Mesenchymal stem cell (in vitro differentiated cells and primary cell): Measurements from ENCODE around the gene PRKACA.
A peak's percentile ranks its signal among the peaks of the same experiment; 100 is the strongest.

Source experiments
- DNase-seq: peaks from one replicate; pipeline ENCODE4 v3.0.0-alpha.2; 2013
- H2AFZ ChIP-seq: one replicate; pipeline ENCODE4 v1.6.1; 2013; ENCODE audit warnings: low read depth, mild to moderate bottlenecking, control low read depth, inconsistent platforms, low read length, moderate library complexity
- H2AK5ac ChIP-seq: 2 replicates; pipeline ENCODE4 v1.6.1; 2013; ENCODE audit warnings: low read length, moderate library complexity, mild to moderate bottlenecking, inconsistent platforms; ENCODE audit not compliant: severe bottlenecking
- H2BK120ac ChIP-seq: one replicate; pipeline ENCODE4 v1.6.1; 2013; ENCODE audit warnings: low read depth, mild to moderate bottlenecking, inconsistent platforms, low read length, moderate library complexity
- H2BK12ac ChIP-seq, 2 experiments: one replicate each; pipeline ENCODE4 v1.6.1; 2013; ENCODE audit warnings: inconsistent platforms in 2 of 2, low read length in 2 of 2, mild to moderate bottlenecking in 2 of 2, moderate library complexity in 2 of 2, control low read depth in 1 of 2
- H2BK15ac ChIP-seq: one replicate; pipeline ENCODE4 v1.6.1; 2013; ENCODE audit warnings: mild to moderate bottlenecking, low read depth, inconsistent platforms; ENCODE audit not compliant: poor library complexity, severe bottlenecking
- H2BK5ac ChIP-seq: 2 replicates; pipeline ENCODE4 v1.6.1; 2013; ENCODE audit warnings: low read depth, mild to moderate bottlenecking, low read length, control low read depth, inconsistent platforms; ENCODE audit not compliant: poor library complexity, severe bottlenecking
- H3K14ac ChIP-seq, 2 experiments: one replicate each; pipeline ENCODE4 v1.6.1; 2013; ENCODE audit warnings: inconsistent platforms in 2 of 2, low read length in 2 of 2, control low read depth in 1 of 2, mild to moderate bottlenecking in 1 of 2, moderate library complexity in 1 of 2
- H3K18ac ChIP-seq, 2 experiments: one replicate each; pipeline ENCODE4 v1.6.1; 2013; ENCODE audit warnings: inconsistent platforms in 2 of 2, low read length in 2 of 2, control low read depth in 1 of 2, low read depth in 1 of 2, mild to moderate bottlenecking in 1 of 2
- H3K23ac ChIP-seq, 2 experiments: one replicate each; pipeline ENCODE4 v1.6.1; 2013; ENCODE audit warnings: inconsistent platforms in 2 of 2, low read length in 2 of 2, mild to moderate bottlenecking in 2 of 2, moderate library complexity in 2 of 2, control low read depth in 1 of 2
- H3K27ac ChIP-seq: 2 replicates; pipeline ENCODE4 v1.5.1; 2013; ENCODE audit warnings: mild to moderate bottlenecking, moderate library complexity, low read length, control low read depth, inconsistent platforms; ENCODE audit not compliant: poor library complexity, severe bottlenecking
- H3K27me3 ChIP-seq, 2 experiments: 2 replicates each; pipeline versions ENCODE4 v1.6.1 to v1.7.0; 2013; ENCODE audit warnings: low read length in 2 of 2, mild to moderate bottlenecking in 2 of 2, moderate library complexity in 2 of 2, control low read depth in 1 of 2, inconsistent platforms in 1 of 2; ENCODE audit not compliant: control insufficient read depth in 1 of 2, insufficient read depth in 1 of 2
- H3K36me3 ChIP-seq, 2 experiments: 2 replicates each; pipeline versions ENCODE4 v1.6.1 to v1.7.0; 2013; ENCODE audit warnings: low read length in 2 of 2, control low read depth in 1 of 2, inconsistent platforms in 1 of 2, low read depth in 1 of 2, mild to moderate bottlenecking in 1 of 2; ENCODE audit not compliant: insufficient read depth in 2 of 2, control insufficient read depth in 1 of 2
- H3K4ac ChIP-seq, 2 experiments: one replicate each; pipeline ENCODE4 v1.6.1; 2013; ENCODE audit warnings: inconsistent platforms in 2 of 2, low read length in 2 of 2, mild to moderate bottlenecking in 2 of 2, moderate library complexity in 2 of 2, control low read depth in 1 of 2, low read depth in 1 of 2
- H3K4me1 ChIP-seq: 2 replicates; pipeline ENCODE4 v1.6.1; 2013; ENCODE audit warnings: low read depth, low read length, control low read depth; ENCODE audit not compliant: control insufficient read depth, insufficient read depth
- H3K4me2 ChIP-seq: 2 replicates; pipeline ENCODE4 v1.6.1; 2013; ENCODE audit warnings: low read length, mild to moderate bottlenecking, inconsistent platforms; ENCODE audit not compliant: poor library complexity, severe bottlenecking
- H3K4me3 ChIP-seq, 2 experiments: 2 replicates each; pipeline versions ENCODE4 v1.5.1 to v1.7.0; 2013; ENCODE audit warnings: low read length in 2 of 2, mild to moderate bottlenecking in 2 of 2, control low read depth in 1 of 2, low read depth in 1 of 2; ENCODE audit not compliant: insufficient read depth in 1 of 2
- H3K79me1 ChIP-seq: replicated peaks from 2 replicates; pipeline ENCODE4 v1.6.1; 2013; ENCODE audit warnings: mild to moderate bottlenecking, control low read depth, low read length, inconsistent platforms; ENCODE audit not compliant: poor library complexity, severe bottlenecking
- H3K9ac ChIP-seq: 2 replicates; pipeline ENCODE4 v1.7.0; 2013; ENCODE audit warnings: mild to moderate bottlenecking, low read length, moderate library complexity
- H3K9me3 ChIP-seq: 2 replicates; pipeline ENCODE4 v1.7.0; 2013; ENCODE audit warnings: mild to moderate bottlenecking, low read length; ENCODE audit not compliant: control insufficient read depth
- H4K8ac ChIP-seq: one replicate; pipeline ENCODE4 v1.6.1; 2013; ENCODE audit warnings: inconsistent platforms, mild to moderate bottlenecking, low read length, moderate library complexity
- H4K91ac ChIP-seq: one replicate; pipeline ENCODE4 v1.6.1; 2013; ENCODE audit warnings: mild to moderate bottlenecking, low read length, inconsistent platforms
- WGBS: methylation state at CpG from one replicate; pipeline ENCODE4 v1.1.7; 2013; ENCODE audit warnings: mixed read lengths; 5-methylcytosine and 5-hydroxymethylcytosine counted together

Gene PRKACA

GRCh38 chr19:14150041-14150769 lies 32.6 kb upstream of the PRKACA start:
- Histone ChIP-seq H3K14ac (no peak overlapping the region), H3K4me1 (peaks cover 9% of the 10 kb centered on the region), H3K9ac (peak overlapping the region; percentile 89), H3K36me3 (peaks cover 9 to 46% of the 10 kb centered on the region in 2 experiments), H2BK120ac (no peak overlapping the region), H3K27me3 (no peaks in the 10 kb centered on the region), H2BK5ac (no peak overlapping the region), H4K91ac (no peak overlapping the region), H2BK15ac (no peak overlapping the region), H3K23ac (no peak overlapping the region), H2AFZ (no peak overlapping the region), H3K79me1 (peaks cover 28% of the 10 kb centered on the region), H3K4ac (no peak overlapping the region), H3K27ac (no peak overlapping the region), H3K4me2 (no peak overlapping the region), H4K8ac (no peak overlapping the region), H3K9me3 (no peaks in the 10 kb centered on the region), H2BK12ac (no peak overlapping the region), H3K4me3 (peak overlapping the region in 1 of 2 experiments; percentile 65), H3K18ac (no peak overlapping the region), H2AK5ac (no peak overlapping the region)
- DNase-seq, result no peak
- 84% methylated on average over 9 of the region's 10 CpGs for WGBS

GRCh38 chr19:14149509-14149994 lies 32.0 kb upstream of the PRKACA start:
- peaks cover 5 to 41% of the 10 kb centered on the region in 2 experiments for H3K36me3 ChIP-seq
- H2BK120ac ChIP-seq, result no peak overlapping the region
- H4K91ac ChIP-seq, result no peak overlapping the region
- H3K4me3 ChIP-seq, result peak overlapping the region in 1 of 2 experiments; percentile 65
- H2BK5ac ChIP-seq, result no peak overlapping the region
- H3K4me1 ChIP-seq, result peaks cover 9% of the 10 kb centered on the region
- no peak overlapping the region for H2AK5ac ChIP-seq
- 78% methylated on average over 14 of the region's 21 CpGs for WGBS
- H3K9me3 ChIP-seq, result no peaks in the 10 kb centered on the region
- no peaks in the 10 kb centered on the region for H3K27me3 ChIP-seq
- H2BK15ac ChIP-seq, result no peak overlapping the region
- no peak for DNase-seq
- no peak overlapping the region for H3K18ac ChIP-seq
- H3K79me1 ChIP-seq, result peaks cover 29% of the 10 kb centered on the region
- H3K27ac ChIP-seq, result no peak overlapping the region
- H3K4ac ChIP-seq, result no peak overlapping the region
- H2BK12ac ChIP-seq, result no peak overlapping the region
- H3K23ac ChIP-seq, result no peak overlapping the region
- no peak overlapping the region for H4K8ac ChIP-seq
- H2AFZ ChIP-seq, result no peak overlapping the region
- H3K9ac ChIP-seq, result peak overlapping the region; percentile 89
- no peak overlapping the region for H3K14ac ChIP-seq
- no peak overlapping the region for H3K4me2 ChIP-seq

GRCh38 chr19:14148751-14149410 lies 31.3 kb upstream of the PRKACA start:
- Histone ChIP-seq H3K4ac (no peak overlapping the region), H4K91ac (no peak overlapping the region), H3K18ac (no peak overlapping the region), H2AFZ (no peak overlapping the region), H2BK12ac (no peak overlapping the region), H2BK15ac (no peak overlapping the region), H3K27me3 (no peaks in the 10 kb centered on the region), H3K4me3 (peak overlapping the region in 1 of 2 experiments; percentile 65), H3K14ac (no peak overlapping the region), H3K9me3 (no peaks in the 10 kb centered on the region), H2AK5ac (peak overlapping the region; percentile 27), H3K23ac (no peak overlapping the region), H3K4me2 (no peak overlapping the region), H2BK120ac (no peak overlapping the region), H3K4me1 (peaks cover 9% of the 10 kb centered on the region), H3K79me1 (peaks cover 29% of the 10 kb centered on the region), H3K36me3 (peaks cover 5 to 36% of the 10 kb centered on the region in 2 experiments), H3K9ac (peak overlapping the region; percentile 89), H2BK5ac (no peak overlapping the region), H3K27ac (no peak overlapping the region), H4K8ac (no peak overlapping the region)
- WGBS, result 84% methylated on average over 10 of the region's 13 CpGs
- DNase-seq, result no peak
